GM12874 (cell line): ENCODE data around the gene AKR1C4.

Experiments
- TF ChIP-seq, protein P1 (sequence below): IDR thresholded peaks from 2 replicates; pipeline ENCODE4 v1.5.1; 2011; ENCODE audit warnings: low read depth, mild to moderate bottlenecking, control low read depth, low read length, moderate library complexity; ENCODE audit not compliant: insufficient read depth

Gene AKR1C4

DNA sequence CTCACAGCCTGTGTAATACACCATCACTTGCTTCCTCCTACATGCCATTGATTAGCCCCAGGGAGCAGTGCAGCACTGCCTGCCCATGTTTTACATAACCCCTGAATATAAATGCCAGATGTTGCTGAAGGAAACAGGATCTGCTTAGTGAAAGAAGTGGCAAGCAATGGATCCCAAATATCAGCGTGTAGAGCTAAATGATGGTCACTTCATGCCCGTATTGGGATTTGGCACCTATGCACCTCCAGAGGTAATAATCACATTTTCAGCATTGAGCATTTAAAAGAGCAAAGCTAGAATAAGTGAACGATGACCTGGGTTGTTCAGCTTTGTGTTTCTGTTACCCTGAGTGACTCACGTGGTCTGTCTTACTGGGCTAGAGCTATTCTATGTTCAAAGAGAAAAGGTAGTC is at the start of gene AKR1C4:
TSS of gene AKR1C4 (plus strand) at position 136 of the 412 bp plus-strand sequence. CDS start at position 167, 31 bp downstream.
- TF ChIP-seq, protein P1, sequence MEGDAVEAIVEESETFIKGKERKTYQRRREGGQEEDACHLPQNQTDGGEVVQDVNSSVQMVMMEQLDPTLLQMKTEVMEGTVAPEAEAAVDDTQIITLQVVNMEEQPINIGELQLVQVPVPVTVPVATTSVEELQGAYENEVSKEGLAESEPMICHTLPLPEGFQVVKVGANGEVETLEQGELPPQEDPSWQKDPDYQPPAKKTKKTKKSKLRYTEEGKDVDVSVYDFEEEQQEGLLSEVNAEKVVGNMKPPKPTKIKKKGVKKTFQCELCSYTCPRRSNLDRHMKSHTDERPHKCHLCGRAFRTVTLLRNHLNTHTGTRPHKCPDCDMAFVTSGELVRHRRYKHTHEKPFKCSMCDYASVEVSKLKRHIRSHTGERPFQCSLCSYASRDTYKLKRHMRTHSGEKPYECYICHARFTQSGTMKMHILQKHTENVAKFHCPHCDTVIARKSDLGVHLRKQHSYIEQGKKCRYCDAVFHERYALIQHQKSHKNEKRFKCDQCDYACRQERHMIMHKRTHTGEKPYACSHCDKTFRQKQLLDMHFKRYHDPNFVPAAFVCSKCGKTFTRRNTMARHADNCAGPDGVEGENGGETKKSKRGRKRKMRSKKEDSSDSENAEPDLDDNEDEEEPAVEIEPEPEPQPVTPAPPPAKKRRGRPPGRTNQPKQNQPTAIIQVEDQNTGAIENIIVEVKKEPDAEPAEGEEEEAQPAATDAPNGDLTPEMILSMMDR = no peak

DNA sequence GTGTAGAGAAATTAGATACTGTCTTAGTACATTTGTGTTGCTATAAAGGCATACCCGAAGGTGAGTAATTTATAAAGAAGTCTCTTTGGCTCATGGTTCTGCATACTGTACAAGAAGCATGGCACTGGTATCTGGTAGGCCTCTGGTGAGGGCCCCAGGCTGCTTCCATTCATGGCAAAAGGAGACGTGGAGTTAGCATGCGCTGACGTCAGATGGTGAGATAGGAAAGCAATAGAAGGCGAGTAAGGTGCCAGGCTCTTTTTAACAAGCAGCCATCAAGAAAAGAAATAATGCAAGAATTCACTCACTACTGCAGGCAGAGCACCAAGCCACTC is 49.8 kb upstream of the AKR1C4 start:
- TF ChIP-seq, protein P1 = no peak

DNA sequence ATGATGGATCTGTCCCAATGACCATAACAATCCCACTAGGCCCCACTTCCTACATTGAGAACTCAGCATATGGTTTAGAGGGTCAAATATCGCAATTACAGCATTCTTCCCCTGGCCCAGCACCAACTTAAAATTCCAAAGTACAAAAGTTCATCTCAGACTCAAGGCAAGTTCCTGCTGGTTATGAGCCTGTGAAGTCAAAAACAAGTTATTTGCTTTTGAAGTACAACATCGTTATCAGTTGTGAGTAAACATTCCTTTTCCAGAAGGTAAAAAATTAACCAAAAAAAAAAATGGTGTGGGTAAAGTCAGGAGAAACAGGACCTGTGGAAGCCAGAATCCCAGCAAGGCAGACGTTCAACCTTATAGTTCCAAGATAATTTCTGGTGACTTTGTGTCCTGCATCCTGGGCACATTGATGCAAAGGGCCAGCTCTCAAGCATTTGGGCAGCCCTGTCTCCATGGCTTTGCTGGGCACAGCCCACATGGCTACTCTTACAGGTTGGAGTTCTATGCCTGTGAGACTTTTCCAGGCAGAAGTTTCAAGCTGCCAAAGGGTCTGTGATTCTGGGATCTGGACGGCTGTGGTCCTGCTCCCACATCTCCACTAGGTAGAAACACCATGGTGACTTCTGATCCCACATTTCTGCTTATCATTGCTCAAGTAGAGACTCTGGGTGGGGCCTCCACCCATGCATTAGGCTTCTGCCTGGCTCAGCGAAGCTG is 49.2 kb upstream of the AKR1C4 start:
- TF ChIP-seq, protein P1 = no peak

DNA sequence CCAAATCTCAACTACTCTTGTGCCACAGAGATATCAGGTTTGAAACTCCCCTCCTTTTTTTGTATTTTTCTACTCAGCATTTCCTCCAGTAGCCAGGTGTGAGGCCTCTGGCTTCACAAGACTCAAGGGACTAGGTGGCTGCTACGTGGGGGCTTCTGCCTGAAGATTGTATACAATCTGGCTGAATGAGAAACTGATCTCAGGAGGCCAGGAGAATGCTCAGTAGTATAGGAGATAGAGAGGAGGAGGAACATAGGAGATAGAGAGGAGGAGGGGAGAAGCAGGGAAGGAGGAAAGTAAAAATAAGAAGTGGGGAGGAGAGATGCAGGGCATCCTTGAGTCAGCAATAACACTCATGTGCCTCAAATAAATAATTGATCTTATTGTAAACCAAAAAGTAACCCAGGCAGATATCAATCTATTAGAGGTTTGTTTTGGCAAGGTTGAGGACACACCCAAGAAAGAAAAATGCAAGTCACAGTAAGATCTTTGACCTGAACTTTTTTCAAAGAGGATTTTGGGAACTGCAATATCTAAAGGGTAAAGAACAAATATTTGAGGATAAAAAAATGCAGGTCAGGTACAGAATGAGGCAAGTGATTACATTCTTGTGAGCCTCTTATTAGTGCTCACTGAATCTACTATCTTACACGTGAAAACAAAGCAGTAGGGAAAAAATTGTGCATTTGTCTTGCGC is 48.5 kb upstream of the AKR1C4 start:
- TF ChIP-seq, protein P1 = no peak

DNA sequence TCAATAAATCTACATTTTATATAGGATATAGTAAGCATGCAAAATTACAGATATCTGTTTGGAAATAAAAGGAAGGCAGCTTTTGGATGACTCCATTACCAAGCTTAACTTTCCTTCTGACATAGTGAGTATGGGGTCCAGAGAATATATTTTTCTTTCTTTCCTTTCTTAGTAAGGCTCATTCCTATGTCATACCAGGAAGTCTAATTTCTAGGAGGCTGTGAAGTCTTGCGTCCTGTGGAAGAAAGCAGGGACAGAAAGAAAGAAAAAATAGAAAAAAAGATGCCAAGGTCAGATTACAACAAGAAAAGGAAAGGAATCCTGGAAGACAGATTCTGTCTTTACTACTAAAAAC is 48.0 kb upstream of the AKR1C4 start:
- TF ChIP-seq, protein P1 = no peak

DNA sequence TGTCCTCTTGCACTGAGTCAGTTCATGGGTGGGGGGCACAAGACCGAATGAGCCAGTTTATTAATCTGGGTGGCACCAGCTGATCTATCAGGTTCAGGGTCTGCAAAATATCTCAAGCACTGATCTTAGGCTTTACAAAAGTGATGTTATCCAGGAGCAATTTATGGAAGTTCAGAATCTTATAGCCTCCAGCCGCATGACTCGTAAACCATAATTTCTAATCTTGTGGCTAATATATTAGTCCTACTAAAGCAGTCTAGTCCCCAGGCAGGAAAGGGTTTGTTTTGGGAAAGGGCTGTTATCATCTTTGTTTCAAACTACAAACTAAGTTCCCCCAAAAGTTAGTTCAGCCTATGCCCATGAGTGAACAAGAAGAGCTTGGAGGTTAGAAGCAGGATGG is 45.6 kb upstream of the AKR1C4 start:
- TF ChIP-seq, protein P1 = no peak

DNA sequence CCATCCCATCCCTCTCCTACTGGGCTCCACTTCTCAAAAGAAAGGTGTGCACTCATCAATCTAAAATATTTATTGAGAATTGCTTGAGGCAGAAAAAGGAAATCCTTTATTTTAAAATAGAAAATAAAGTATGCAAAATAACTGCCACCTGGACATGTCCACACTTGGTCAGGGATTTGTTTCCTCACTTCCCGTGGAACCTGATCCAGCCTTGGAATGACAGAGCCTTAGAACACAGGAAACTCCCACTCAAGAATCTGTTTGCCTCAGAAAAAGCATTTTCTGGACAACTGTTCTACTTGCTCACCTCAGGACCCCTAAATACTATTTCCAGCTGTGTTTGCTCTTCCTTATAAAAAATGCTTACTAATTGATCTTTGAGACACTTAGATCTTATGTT is 40.7 kb upstream of the AKR1C4 start:
- TF ChIP-seq, protein P1 = no peak
